BJ (cell line): ENCODE measurements around the gene WDSUB1. TPM values are rescaled to one million over a fixed set of nuclear protein-coding genes. Genes with fewer than 3 reads are reported as not detected.

Experiments
- CTCF ChIA-PET: fragments of 350-600 bp; formaldehyde crosslinking; extraction: SDS; loops from one replicate; lab custom pipeline; 2021; ENCODE audit warnings: antibody characterized with exemption, inconsistent platforms; lab: Yijun Ruan, JAX
- POLR2A ChIA-PET: fragments of 300-600 bp; sonication (Branson Sonifier 250); formaldehyde crosslinking; extraction: SDS; loops from one replicate; lab custom pipeline; 2021; ENCODE audit warnings: antibody characterized with exemption; lab: Charles Lee
- DNase-seq: peaks from one replicate; pipeline ENCODE4 v3.0.0-alpha.2; 2011; ENCODE audit warnings: low read depth
- H3K27me3 ChIP-seq: 2 replicates; pipeline ENCODE4 v1.6.0; 2011; ENCODE audit warnings: low read length; ENCODE audit not compliant: control insufficient read depth, insufficient read depth
- H3K36me3 ChIP-seq: 2 replicates; pipeline ENCODE4 v1.5.1; 2011; ENCODE audit warnings: low read length; ENCODE audit not compliant: control insufficient read depth, insufficient read depth
- H3K4me3 ChIP-seq: 2 replicates; pipeline ENCODE4 v1.5.1; 2011; ENCODE audit warnings: low read depth, mild to moderate bottlenecking, control low read depth, low read length
- polyA plus RNA-seq: library from polyadenylated mRNA; depleted of rRNA; stranded (reverse); fragments of >200 nt; gene quantifications from 2 replicates; pipeline ENCODE4 v1.2.3, GENCODE V29; 2011
- TF ChIP-seq, protein P1 (sequence below): IDR thresholded peaks from 2 replicates; pipeline ENCODE4 v1.5.1; 2011; ENCODE audit warnings: low read depth, mild to moderate bottlenecking, control low read depth, inconsistent platforms, low read length, moderate library complexity; ENCODE audit not compliant: insufficient read depth

Gene WDSUB1
- polyA plus RNA-seq, 1 experiment = 4.5 TPM

DNA sequence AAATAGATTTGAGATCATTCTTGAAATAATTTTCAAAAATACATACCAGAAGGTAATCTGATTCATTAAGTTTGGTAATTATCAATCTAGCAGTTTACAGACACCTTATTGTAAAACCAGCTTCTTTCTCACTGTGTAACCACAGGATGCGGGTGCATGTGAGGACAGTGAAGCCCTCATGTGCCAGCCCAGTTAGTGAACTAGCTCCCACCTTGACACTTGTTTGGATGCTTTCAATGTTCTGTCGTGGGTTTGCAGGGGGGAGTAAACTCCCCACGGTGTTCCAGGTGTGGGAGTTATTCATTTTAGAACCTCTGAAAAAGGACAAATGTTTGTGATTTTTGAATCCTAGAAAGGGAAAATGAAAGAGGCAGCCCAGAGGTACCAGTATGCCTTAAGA, 59.0 kb downstream of the WDSUB1 start:
- no peak overlapping the region for H3K4me3 ChIP-seq
- ChIA-PET CTCF (interaction anchor here (0.9 to 1.3 kb wide), 4 partner anchors 11 to 578 kb away, joined by 3 to 4 read pairs (median 3); no protein-coding TSS in a partner anchor), POLR2A (no interaction called here)
- H3K27me3 ChIP-seq = no peaks in the 10 kb centered on the region
- TF ChIP-seq, protein P1, sequence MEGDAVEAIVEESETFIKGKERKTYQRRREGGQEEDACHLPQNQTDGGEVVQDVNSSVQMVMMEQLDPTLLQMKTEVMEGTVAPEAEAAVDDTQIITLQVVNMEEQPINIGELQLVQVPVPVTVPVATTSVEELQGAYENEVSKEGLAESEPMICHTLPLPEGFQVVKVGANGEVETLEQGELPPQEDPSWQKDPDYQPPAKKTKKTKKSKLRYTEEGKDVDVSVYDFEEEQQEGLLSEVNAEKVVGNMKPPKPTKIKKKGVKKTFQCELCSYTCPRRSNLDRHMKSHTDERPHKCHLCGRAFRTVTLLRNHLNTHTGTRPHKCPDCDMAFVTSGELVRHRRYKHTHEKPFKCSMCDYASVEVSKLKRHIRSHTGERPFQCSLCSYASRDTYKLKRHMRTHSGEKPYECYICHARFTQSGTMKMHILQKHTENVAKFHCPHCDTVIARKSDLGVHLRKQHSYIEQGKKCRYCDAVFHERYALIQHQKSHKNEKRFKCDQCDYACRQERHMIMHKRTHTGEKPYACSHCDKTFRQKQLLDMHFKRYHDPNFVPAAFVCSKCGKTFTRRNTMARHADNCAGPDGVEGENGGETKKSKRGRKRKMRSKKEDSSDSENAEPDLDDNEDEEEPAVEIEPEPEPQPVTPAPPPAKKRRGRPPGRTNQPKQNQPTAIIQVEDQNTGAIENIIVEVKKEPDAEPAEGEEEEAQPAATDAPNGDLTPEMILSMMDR = no peak
- no peak for DNase-seq
- peaks cover 29% of the 10 kb centered on the region for H3K36me3 ChIP-seq

DNA sequence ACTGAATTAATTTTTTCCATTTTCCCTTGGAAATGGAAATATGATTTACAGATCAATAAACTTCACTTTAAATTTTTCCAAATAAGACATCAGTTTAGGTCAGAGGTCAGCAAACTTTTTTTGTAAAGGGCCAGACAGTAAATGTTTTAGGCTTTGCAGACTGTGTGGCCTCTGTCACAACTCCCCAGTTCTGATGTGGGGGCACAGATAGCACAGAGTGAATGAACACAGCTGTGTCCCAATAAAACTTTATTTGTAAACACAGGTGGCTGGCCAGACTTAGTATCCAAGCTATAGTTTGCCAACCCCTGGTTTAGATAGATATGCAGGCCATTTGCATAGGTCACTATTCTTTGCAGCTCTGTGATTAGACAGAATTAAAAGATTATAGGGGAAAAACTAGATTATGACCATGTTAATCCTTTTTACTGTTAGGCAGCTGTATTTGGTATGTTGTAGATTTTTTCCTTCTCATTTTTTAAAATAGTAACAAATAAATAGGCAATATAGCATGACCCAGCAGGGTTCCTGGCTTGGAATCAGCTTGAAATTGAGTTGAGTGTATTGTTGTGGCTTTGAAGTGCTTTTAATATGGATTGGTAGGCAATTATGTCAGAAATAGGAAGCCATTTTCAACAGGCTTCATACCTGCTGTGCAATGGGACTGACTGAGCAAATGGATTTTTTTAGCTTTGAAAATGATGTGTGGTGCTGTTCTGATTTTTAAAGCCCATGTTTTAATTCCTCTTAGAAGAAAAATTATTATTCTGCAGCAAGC, 59.7 kb downstream of the WDSUB1 start:
- Histone ChIP-seq H3K4me3 (no peak overlapping the region), H3K27me3 (no peaks in the 10 kb centered on the region), H3K36me3 (peaks cover 29% of the 10 kb centered on the region)
- TF ChIP-seq, protein P1 = no peak
- POLR2A ChIA-PET = no interaction called here
- CTCF ChIA-PET = interaction anchor here (1.1 to 1.3 kb wide), 2 partner anchors 10 to 20 kb away, joined by 3 read pairs; no protein-coding TSS in a partner anchor
- no peak for DNase-seq

DNA sequence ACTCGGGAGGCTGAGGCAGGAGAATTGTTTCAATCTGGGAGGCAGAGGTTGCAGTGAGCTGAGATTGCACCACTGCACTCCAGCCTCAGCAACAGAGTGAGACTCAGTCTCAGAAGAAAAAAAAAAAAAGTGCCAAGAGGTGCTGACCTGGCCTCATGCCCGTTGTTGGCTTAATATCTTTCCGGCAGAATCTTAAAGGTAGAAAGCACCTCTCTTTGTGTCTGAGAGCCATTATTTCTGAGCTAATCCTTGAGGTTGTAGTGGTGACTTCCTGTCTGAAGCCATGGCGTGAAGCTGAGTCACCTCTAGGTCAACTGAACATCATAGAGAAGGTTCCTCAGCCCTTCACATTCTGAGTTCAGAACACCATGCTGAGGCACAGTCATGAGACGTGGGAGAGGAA, 60.4 kb downstream of the WDSUB1 start:
- Histone ChIP-seq H3K27me3 (no peaks in the 10 kb centered on the region), H3K4me3 (no peak overlapping the region), H3K36me3 (peaks cover 29% of the 10 kb centered on the region)
- ChIA-PET POLR2A (no interaction called here), CTCF (no interaction called here)
- TF ChIP-seq, protein P1 = no peak
- no peak for DNase-seq

DNA sequence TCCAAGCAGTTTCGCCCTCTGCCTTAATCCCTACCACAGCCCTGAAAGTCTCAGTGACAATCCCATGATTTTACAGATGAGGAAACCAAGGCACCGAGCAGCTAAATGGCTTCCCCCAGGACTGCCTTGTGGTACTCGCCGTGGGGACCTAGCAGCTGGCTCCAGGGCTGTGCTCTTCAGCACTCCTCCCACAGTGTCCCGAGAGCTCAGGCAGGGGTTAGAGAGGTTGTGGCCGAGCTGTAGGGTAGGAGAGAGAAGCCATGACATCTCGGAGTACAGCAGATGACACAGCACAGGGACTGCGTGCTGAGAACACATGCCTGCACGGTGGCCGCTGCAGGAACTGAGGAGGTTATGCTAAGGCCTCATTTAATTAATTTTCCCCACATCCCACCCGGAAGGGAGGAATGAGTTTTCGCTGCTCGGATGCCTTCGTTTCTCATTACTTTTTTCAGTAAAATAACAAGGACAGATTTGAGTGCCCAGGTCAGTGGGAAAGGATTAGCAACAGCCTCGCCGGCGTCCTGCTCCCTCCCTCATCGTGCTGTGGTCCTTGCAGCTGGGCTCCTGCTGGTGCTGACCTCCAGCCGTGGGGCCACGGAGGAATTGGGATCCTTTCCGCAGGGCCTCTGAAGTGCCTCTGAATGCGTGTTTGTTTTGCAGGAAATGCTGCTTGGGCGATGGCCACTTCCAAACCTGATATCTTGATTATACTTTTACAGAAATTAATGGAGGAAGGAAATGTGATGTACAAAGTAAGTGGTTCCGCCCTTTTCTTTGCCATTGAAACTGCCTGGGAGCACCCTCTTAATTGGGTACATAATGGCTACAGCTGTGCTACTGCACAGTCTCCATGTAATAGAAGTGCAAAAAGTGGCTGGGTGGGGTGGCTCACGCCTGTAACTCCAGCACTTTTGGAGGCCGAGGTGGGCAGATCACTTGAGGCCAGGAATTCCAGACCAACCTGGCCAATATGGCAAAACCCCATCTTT, 61.2 kb downstream of the WDSUB1 start:
- Histone ChIP-seq H3K36me3 (peaks cover 24% of the 10 kb centered on the region), H3K4me3 (no peak overlapping the region), H3K27me3 (no peaks in the 10 kb centered on the region)
- TF ChIP-seq, protein P1 = no peak
- CTCF ChIA-PET = interaction anchor here (1.4 to 1.7 kb wide), 2 partner anchors 15 to 323 kb away, joined by 3 to 4 read pairs; no protein-coding TSS in a partner anchor
- POLR2A ChIA-PET = no interaction called here
- DNase-seq = no peak
